Loucy (cell line): Measurements from ENCODE around the gene BRSK2.

Experiments
- CTCF ChIP-seq: fragments of 200-600 bp; sonication (generic); conservative IDR thresholded peaks from 2 replicates; pipeline ENCODE4 v1.5.1; 2014; ENCODE audit warnings: mild to moderate bottlenecking, antibody characterized with exemption, low read length
- EZH2phosphoT487 ChIP-seq: fragments of 200-600 bp; IDR thresholded peaks from 2 replicates; pipeline ENCODE4 v1.6.1; 2018; ENCODE audit warnings: antibody characterized with exemption, mild to moderate bottlenecking, moderate library complexity, borderline replicate concordance

GRCh38 chr11:1460986-1461825 lies 71.5 kb downstream of the BRSK2 start:
- TF ChIP-seq EZH2phosphoT487 = no peak
- no peak for TF ChIP-seq CTCF
